Uterus (tissue), 4 donors: ENCODE results near the gene IL18BP. TPM values are rescaled to one million over a fixed set of nuclear protein-coding genes. Genes with fewer than 3 reads are reported as not detected.

Experiments
- DNase-seq, 2 donors: peaks; one replicate each; pipeline ENCODE4 v3.0.0-alpha.2; 2019 to 2020
- H3K27ac ChIP-seq, 2 donors: fragments of 200-600 bp; sonication (generic); 1 replicate in 1 of 2; 2 replicates in 1 of 2; pipeline ENCODE4 v1.5.1; 2016 to 2018
- H3K27me3 ChIP-seq, 2 donors: fragments of 200-600 bp; sonication (generic); one replicate each; pipeline ENCODE4 v1.5.1; 2018 to 2019; ENCODE audit warnings: control low read depth in 1 of 2
- H3K36me3 ChIP-seq, 2 donors: fragments of 200-600 bp; sonication (generic); one replicate each; pipeline ENCODE4 v1.5.1; 2019; ENCODE audit warnings: control low read depth in 1 of 2
- H3K4me1 ChIP-seq, 2 donors: fragments of 200-600 bp; sonication (generic); one replicate each; pipeline ENCODE4 v1.5.1; 2018 to 2019; ENCODE audit warnings: control low read depth in 1 of 2
- H3K4me3 ChIP-seq, 2 donors: fragments of 200-600 bp; sonication (generic); 1 replicate in 1 of 2; 2 replicates in 1 of 2; pipeline ENCODE4 v1.5.1; 2018 to 2019; ENCODE audit warnings: mild to moderate bottlenecking in 1 of 2
- H3K9me3 ChIP-seq, 2 donors: fragments of 200-600 bp; sonication (generic); one replicate each; pipeline ENCODE4 v1.5.1; 2019; ENCODE audit warnings: control low read depth in 1 of 2
- POLR2A ChIP-seq, 2 donors: fragments of 450-650 bp; IDR thresholded peaks; one replicate each; pipeline ENCODE4 v1.6.1; 2016; ENCODE audit warnings: antibody characterized with exemption in 2 of 2, mild to moderate bottlenecking in 1 of 2, moderate library complexity in 1 of 2
- intact Hi-C: fragments of 100-400 bp; cut with DNase I; formaldehyde crosslinking; loops from one replicate; pipeline ENCODE4 v1.15.1; 2023; ENCODE audit warnings: low total_unique reads
- total RNA-seq, 4 donors: library from RNA; depleted of rRNA in 3 of 4; stranded (reverse); fragments of >200 nt in 3 of 4; gene quantifications; one replicate each; pipeline versions ENCODE4 v1.1.0 to v1.2.4, GENCODE V29; 2014 to 2023
- TF ChIP-seq, protein P1 (sequence below), 4 experiments: fragments of 200-600 bp in 2 of 4; fragments of 450-650 bp in 2 of 4; sonication (generic) in 2 of 4; IDR thresholded peaks; one replicate each; pipeline ENCODE4 v1.5.1; 2016 to 2019; ENCODE audit warnings: antibody characterized with exemption in 4 of 4, mild to moderate bottlenecking in 2 of 4, moderate library complexity in 1 of 4
- donor health status: DM: yes; HTN: yes; CAD: no.

Gene IL18BP
- total RNA-seq, 4 donors from 2014 or later, result 7.3 to 24.6 (median 10.5) TPM

DNA sequence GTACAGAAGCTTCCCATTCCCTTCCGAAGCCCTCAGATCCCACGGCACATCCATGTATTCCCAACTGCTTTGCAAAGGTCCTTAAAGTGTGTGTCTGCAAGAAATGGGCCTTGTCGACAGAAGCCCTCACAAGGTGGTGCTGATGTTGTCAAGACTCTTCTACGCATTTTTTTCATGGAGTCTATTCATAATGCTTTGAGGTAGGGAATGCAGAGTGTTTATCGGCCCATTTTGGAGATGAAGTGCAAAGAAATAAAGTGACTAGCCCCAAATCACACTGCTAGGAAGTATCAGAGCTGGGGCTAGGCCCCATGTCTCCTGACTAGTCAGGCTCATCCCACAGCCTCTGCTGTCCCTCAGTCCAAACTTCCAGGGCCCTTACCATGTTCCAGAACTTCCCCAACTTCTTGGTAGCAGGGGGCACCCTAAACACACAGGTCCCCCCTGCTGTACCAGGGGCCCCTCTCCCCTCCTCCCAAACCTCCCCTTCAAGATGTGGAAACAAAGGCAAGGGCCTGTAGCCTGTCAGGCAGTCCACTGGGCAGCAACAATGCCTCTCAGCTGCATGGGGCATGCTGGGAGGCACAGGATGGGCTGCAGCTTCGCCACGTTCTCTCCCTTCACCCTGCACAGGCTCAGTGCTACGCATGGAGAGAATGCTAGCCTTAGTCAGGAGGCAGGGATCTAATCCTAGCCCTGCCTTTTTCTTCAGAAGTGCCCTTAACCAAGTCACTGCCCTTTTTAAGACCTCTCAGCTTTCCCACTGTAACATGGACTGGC lies 7.8 kb downstream of the IL18BP start:
- Histone ChIP-seq H3K36me3 (no peaks in the 10 kb centered on the region), H3K27ac (no peak overlapping the region)
- DNase-seq, result no peak

DNA sequence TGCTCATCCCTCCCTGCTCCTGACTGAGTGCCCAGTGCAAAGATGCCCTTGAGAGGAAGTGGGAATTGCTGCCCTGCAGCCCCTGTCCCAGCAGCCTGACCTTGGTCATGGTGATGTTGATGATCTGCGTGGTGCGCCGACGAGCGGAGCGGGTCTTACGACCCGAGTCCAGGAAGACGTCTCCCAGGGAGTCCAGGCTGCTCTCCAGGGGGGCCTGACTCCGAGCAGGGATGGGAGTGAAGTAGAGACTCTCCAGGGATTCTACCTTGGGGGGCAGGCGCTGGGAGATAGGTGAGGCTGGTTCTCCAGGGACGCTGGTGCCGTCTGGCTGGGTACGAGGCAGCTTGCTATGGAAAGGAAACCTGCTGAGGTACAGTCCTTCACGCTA lies 8.4 kb downstream of the IL18BP start:
- H3K9me3 ChIP-seq, result no peaks in the 10 kb centered on the region
- H3K27ac ChIP-seq, result no peak overlapping the region
- intact Hi-C loops, result no loop called here
- no peak for TF ChIP-seq POLR2A (IDR thresholded peaks at IDR 0.05)
- TF ChIP-seq, protein P1, sequence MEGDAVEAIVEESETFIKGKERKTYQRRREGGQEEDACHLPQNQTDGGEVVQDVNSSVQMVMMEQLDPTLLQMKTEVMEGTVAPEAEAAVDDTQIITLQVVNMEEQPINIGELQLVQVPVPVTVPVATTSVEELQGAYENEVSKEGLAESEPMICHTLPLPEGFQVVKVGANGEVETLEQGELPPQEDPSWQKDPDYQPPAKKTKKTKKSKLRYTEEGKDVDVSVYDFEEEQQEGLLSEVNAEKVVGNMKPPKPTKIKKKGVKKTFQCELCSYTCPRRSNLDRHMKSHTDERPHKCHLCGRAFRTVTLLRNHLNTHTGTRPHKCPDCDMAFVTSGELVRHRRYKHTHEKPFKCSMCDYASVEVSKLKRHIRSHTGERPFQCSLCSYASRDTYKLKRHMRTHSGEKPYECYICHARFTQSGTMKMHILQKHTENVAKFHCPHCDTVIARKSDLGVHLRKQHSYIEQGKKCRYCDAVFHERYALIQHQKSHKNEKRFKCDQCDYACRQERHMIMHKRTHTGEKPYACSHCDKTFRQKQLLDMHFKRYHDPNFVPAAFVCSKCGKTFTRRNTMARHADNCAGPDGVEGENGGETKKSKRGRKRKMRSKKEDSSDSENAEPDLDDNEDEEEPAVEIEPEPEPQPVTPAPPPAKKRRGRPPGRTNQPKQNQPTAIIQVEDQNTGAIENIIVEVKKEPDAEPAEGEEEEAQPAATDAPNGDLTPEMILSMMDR (IDR thresholded peaks at IDR 0.05), result no peak
- no peaks in the 10 kb centered on the region for H3K27me3 ChIP-seq
- no peak overlapping the region for H3K4me3 ChIP-seq
- DNase-seq, result no peak
- no peaks in the 10 kb centered on the region for H3K36me3 ChIP-seq
- no peaks in the 10 kb centered on the region for H3K4me1 ChIP-seq

More for the DNA sequence above, 7.8 kb downstream of the IL18BP start:
- intact Hi-C loops, result no loop called here
- H3K27me3 ChIP-seq, result no peaks in the 10 kb centered on the region
- no peaks in the 10 kb centered on the region for H3K4me1 ChIP-seq
- no peaks in the 10 kb centered on the region for H3K9me3 ChIP-seq
- H3K4me3 ChIP-seq, result no peak overlapping the region
- TF ChIP-seq POLR2A (IDR thresholded peaks at IDR 0.05), result no peak
- TF ChIP-seq, protein P1 (IDR thresholded peaks at IDR 0.05), result no peak

DNA sequence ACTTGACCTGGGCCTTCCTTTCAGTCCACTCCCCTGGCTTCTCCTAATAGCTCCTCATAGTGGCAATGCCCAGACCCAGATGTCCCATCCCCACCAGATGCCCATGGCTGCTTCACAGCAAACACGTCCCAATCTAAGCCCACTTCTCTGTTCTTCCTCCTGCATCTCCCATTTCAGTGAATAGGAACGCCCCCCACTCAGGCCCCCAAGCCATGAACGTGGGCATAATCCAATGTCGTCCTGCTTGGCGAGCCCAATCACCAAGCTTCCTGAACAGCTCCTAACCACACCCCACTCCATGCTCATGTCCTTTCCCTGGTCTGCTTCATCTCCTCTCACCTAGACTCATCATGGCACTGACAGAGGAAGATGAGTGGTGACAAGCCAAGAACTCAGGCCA lies 8.9 kb downstream of the IL18BP start:
- H3K27me3 ChIP-seq, result no peaks in the 10 kb centered on the region
- TF ChIP-seq, protein P1 (IDR thresholded peaks at IDR 0.05), result no peak
- TF ChIP-seq POLR2A (IDR thresholded peaks at IDR 0.05), result no peak
- DNase-seq, result no peak
- H3K4me3 ChIP-seq, result no peak overlapping the region
- no peaks in the 10 kb centered on the region for H3K9me3 ChIP-seq
- H3K27ac ChIP-seq, result no peak overlapping the region
- intact Hi-C loops, result no loop called here
- H3K36me3 ChIP-seq, result no peaks in the 10 kb centered on the region
- no peaks in the 10 kb centered on the region for H3K4me1 ChIP-seq

DNA sequence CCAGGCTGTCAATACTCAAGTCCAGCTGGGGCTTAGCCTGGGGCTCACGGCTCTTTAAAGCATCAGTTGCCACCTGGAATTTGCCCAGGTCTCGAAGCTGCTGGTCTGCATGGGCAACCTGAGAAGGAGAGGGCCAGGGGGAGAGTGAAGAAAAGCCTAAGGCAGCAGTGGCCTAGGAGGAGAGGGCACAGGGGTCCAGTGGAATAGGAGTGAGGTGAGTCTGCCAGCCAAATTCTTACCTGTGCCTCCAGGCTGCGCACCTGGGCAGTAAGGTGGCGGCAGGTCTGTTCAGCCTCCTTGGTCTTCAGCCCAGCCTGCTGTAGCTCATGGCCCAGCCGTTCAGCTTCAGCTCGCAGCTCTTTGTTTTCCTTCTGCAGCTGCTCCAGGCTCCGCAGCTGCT lies 10.0 kb downstream of the IL18BP start:
- DNase-seq, result no peak
- intact Hi-C loops, result no loop called here
- Histone ChIP-seq H3K27ac (no peak overlapping the region), H3K36me3 (no peaks in the 10 kb centered on the region), H3K27me3 (no peaks in the 10 kb centered on the region), H3K9me3 (no peaks in the 10 kb centered on the region), H3K4me1 (peaks cover 0 to 4% of the 10 kb centered on the region in 2 donors), H3K4me3 (no peak overlapping the region)
- TF ChIP-seq, protein P1 (IDR thresholded peaks at IDR 0.05), result no peak
- no peak for TF ChIP-seq POLR2A (IDR thresholded peaks at IDR 0.05)

DNA sequence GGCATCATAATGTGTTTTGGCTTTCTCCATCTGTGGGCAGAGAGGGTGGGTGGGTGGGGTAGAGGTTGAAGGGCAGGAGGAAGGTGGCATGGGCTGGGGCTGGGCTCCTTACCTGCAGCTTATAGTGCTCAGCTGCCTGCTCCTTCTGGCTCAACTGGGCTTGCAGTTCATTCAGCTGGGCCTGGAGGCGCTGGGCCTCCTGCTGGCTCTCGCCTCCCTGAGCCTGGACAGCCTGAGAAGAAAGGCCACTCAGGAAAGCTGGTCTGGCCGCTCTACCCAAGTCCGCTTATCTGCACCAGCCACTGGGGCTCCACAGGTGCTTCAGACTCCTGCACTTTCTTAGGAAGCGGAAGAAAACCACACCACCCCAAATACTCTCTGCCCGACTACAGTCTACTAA lies 10.4 kb downstream of the IL18BP start:
- H3K4me1 ChIP-seq, result peaks cover 0 to 9% of the 10 kb centered on the region in 2 donors
- H3K36me3 ChIP-seq, result no peaks in the 10 kb centered on the region
- no peak overlapping the region for H3K4me3 ChIP-seq
- no peaks in the 10 kb centered on the region for H3K9me3 ChIP-seq
- no peak for DNase-seq
- intact Hi-C loops, result no loop called here
- H3K27me3 ChIP-seq, result no peaks in the 10 kb centered on the region
- no peak overlapping the region for H3K27ac ChIP-seq
- TF ChIP-seq, protein P1 (IDR thresholded peaks at IDR 0.05), result no peak
- no peak for TF ChIP-seq POLR2A (IDR thresholded peaks at IDR 0.05)
